B cell (primary cell): ENCODE results near the gene UMOD. TPM values are rescaled to one million over a fixed set of nuclear protein-coding genes. Genes with fewer than 3 reads are reported as not detected.

Experiments used
- ATAC-seq: fragments of 200-7000 bp; cut with Tn5 transposase; one replicate; pipeline ENCODE4 v1.10.0; 2021; ENCODE audit warnings: low read depth, mild to moderate bottlenecking, moderate number of reproducible peaks, moderate library complexity
- CTCF ChIA-PET: fragments of 350-600 bp; sonication (Branson Sonifier 250); formaldehyde crosslinking; loops from one replicate; lab custom pipeline; 2021; ENCODE audit warnings: antibody characterized with exemption, inconsistent platforms; lab: Charles Lee
- POLR2A ChIA-PET: fragments of 350-600 bp; sonication (Branson Sonifier 250); formaldehyde crosslinking; loops from one replicate; lab custom pipeline; 2021; ENCODE audit warnings: antibody characterized with exemption; lab: Charles Lee
- DNase-seq: peaks from one replicate; pipeline ENCODE4 v3.0.0; 2013
- H2AFZ ChIP-seq: 2 replicates; pipeline ENCODE4 v1.6.1; 2012; ENCODE audit warnings: mild to moderate bottlenecking, low read depth, low read length; ENCODE audit not compliant: insufficient read depth, poor library complexity, severe bottlenecking
- H3K27ac ChIP-seq, 2 donors: 1 replicate in 1 of 2; 2 replicates in 1 of 2; pipeline ENCODE4 v1.5.1; 2012 to 2013; ENCODE audit warnings: low read length in 2 of 2, mild to moderate bottlenecking in 2 of 2, moderate library complexity in 1 of 2
- H3K27me3 ChIP-seq, 4 experiments: fragments of 200-600 bp in 1 of 4; sonication (generic) in 1 of 4; replicated peaks in 1 of 4; 1 replicate in 2 of 4; 2 replicates in 2 of 4; pipeline versions ENCODE4 v1.6.1 to v1.7.0; 2013 to 2016; ENCODE audit warnings: low read length in 3 of 4, mild to moderate bottlenecking in 2 of 4, mixed read lengths in 1 of 4, moderate library complexity in 1 of 4; ENCODE audit not compliant: insufficient read depth in 4 of 4, control insufficient read depth in 3 of 4; ENCODE audit errors: control extremely low read depth in 1 of 4
- H3K36me3 ChIP-seq, 2 experiments: replicated peaks in 1 of 2; 1 replicate in 1 of 2; 2 replicates in 1 of 2; pipeline versions ENCODE4 v1.6.1 to v1.7.1; 2013; ENCODE audit warnings: low read length in 1 of 2; ENCODE audit not compliant: insufficient read depth in 2 of 2, control insufficient read depth in 1 of 2; ENCODE audit errors: control extremely low read depth in 1 of 2, extremely low read depth in 1 of 2
- H3K4me1 ChIP-seq, 2 donors: fragments of 200-600 bp in 1 of 2; sonication (generic) in 1 of 2; 1 replicate in 1 of 2; 2 replicates in 1 of 2; pipeline versions ENCODE4 v1.5.1 to v1.6.1; 2013 to 2017; ENCODE audit warnings: low read length in 2 of 2; ENCODE audit not compliant: control insufficient read depth in 2 of 2, insufficient read depth in 2 of 2
- H3K4me2 ChIP-seq: replicated peaks from 2 replicates; pipeline ENCODE3; 2012; ENCODE audit warnings: mild to moderate bottlenecking, low read depth, low read length; ENCODE audit not compliant: poor library complexity, severe bottlenecking
- H3K4me3 ChIP-seq, 5 experiments: fragments of 200-600 bp in 1 of 5; sonication (generic) in 1 of 5; 1 replicate in 3 of 5; 2 replicates in 2 of 5; pipeline versions ENCODE4 v1.5.1 to v1.7.0; 2011 to 2016; ENCODE audit warnings: low read length in 4 of 5, mild to moderate bottlenecking in 4 of 5, low read depth in 2 of 5, control low read depth in 1 of 5, moderate library complexity in 1 of 5; ENCODE audit not compliant: insufficient read depth in 1 of 5; ENCODE audit errors: control extremely low read depth in 1 of 5, extremely low read depth in 1 of 5
- H3K79me2 ChIP-seq: fragments of 200-600 bp; sonication (generic); one replicate; pipeline ENCODE4 v1.6.0; 2016; ENCODE audit warnings: low read length; ENCODE audit not compliant: control insufficient read depth, insufficient read depth
- H3K9ac ChIP-seq: fragments of 200-600 bp; sonication (generic); 2 replicates; pipeline ENCODE4 v1.6.1; 2017; ENCODE audit warnings: mild to moderate bottlenecking, low read length, moderate library complexity
- H3K9me3 ChIP-seq, 3 donors: one replicate each; pipeline versions ENCODE4 v1.6.1 to v1.7.1; 2013; ENCODE audit warnings: low read length in 2 of 3; ENCODE audit not compliant: control insufficient read depth in 2 of 3, insufficient read depth in 1 of 3; ENCODE audit errors: control extremely low read depth in 1 of 3
- H4K20me1 ChIP-seq: 2 replicates; pipeline ENCODE4 v1.6.0; 2012; ENCODE audit warnings: mild to moderate bottlenecking, low read length; ENCODE audit not compliant: insufficient read depth, control insufficient read depth, poor library complexity, severe bottlenecking
- H3K27ac Mint-ChIP-seq: one replicate; pipeline ENCODE4 v1.8.0; 2021; ENCODE audit warnings: mixed read lengths
- H3K27me3 Mint-ChIP-seq: one replicate; pipeline ENCODE4 v1.8.0; 2021; ENCODE audit warnings: mixed read lengths
- H3K4me1 Mint-ChIP-seq: one replicate; pipeline ENCODE4 v1.8.0; 2021; ENCODE audit warnings: mixed read lengths
- H3K4me3 Mint-ChIP-seq: one replicate; pipeline ENCODE4 v1.8.0; 2021; ENCODE audit warnings: mixed read lengths
- H3K9me3 Mint-ChIP-seq: one replicate; pipeline ENCODE4 v1.8.0; 2022; ENCODE audit warnings: mixed read lengths; ENCODE audit not compliant: insufficient read depth
- EZH2 ChIP-seq: IDR thresholded peaks from 2 replicates; pipeline ENCODE4 v1.6.1; 2012; ENCODE audit warnings: borderline replicate concordance, low read depth, mild to moderate bottlenecking, moderate library complexity, low read length; ENCODE audit not compliant: insufficient read depth, poor library complexity, severe bottlenecking
- WGBS: methylation state at CpG from one replicate; pipeline ENCODE4 v1.1.5; 2013; ENCODE audit warnings: missing lambda C conversion rate; ENCODE audit not compliant: insufficient coverage; 5-methylcytosine and 5-hydroxymethylcytosine counted together
- intact Hi-C: fragments of 100-400 bp; cut with micrococcal nuclease; formaldehyde crosslinking; loops from one replicate; pipeline ENCODE4 v1.10.0; 2022
- polyA plus RNA-seq: library from polyadenylated mRNA; depleted of rRNA; stranded (reverse); fragments of >200 nt; gene quantifications from 2 replicates; pipeline ENCODE4 v1.2.3, GENCODE V29; 2012
- total RNA-seq, 2 donors: library from RNA; stranded (reverse); fragments of 120-200 nt in 1 of 2; gene quantifications; 1 replicate in 1 of 2; 2 replicates in 1 of 2; pipeline versions ENCODE4 v1.2.3 to v1.2.4, GENCODE V29; 2013 to 2022
- TF ChIP-seq, protein P1 (sequence below): fragments of 200-600 bp; IDR thresholded peaks from one replicate; pipeline ENCODE4 v1.8.0; 2022; ENCODE audit warnings: antibody characterized with exemption, mild to moderate bottlenecking

The UMOD gene
- total and polyA plus RNA-seq, 2 donors (not counting 1 experiment from before 2014, with no cell fraction given) = not detected

DNA sequence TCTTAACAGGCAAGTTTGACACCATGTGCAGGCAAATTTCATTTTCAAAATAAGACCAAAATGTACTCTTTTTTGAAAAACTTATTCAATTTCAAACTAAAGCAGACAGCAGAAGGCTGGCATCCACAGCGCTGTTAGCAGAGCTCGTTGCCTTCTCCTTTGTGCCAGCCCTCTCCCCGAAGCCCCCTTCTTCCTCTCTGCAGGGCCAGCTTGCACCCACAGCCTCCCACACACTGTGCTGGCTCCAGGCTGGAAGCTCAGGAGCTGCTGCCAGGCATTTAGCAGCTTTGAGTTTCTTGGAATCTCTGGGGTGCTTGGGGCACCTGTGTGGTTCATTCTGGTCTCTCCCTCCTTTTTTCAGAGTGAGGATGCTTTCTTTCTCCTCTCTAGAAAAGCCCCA, 62.9 kb downstream of the UMOD start:
- Histone ChIP-seq H3K27ac (no peak overlapping the region), H3K27me3 (no peaks in the 10 kb centered on the region), H4K20me1 (no peaks in the 10 kb centered on the region), H2AFZ (no peak overlapping the region), H3K79me2 (no peaks in the 10 kb centered on the region), H3K4me2 (no peak overlapping the region), H3K4me3 (no peak overlapping the region), H3K9me3 (peaks cover 0 to 4% (median 0%) of the 10 kb centered on the region in 3 donors), H3K36me3 (no peaks in the 10 kb centered on the region), H3K9ac (no peak overlapping the region), H3K4me1 (no peaks in the 10 kb centered on the region)
- Mint-ChIP-seq H3K4me3 (no peak overlapping the region), H3K27me3 (peaks cover 6% of the 10 kb centered on the region), H3K9me3 (peaks cover 3% of the 10 kb centered on the region), H3K4me1 (no peaks in the 10 kb centered on the region), H3K27ac (no peak overlapping the region)
- WGBS = 92% methylated on average over 3 of the region's 3 CpGs
- no peak for TF ChIP-seq EZH2
- TF ChIP-seq, protein P1, sequence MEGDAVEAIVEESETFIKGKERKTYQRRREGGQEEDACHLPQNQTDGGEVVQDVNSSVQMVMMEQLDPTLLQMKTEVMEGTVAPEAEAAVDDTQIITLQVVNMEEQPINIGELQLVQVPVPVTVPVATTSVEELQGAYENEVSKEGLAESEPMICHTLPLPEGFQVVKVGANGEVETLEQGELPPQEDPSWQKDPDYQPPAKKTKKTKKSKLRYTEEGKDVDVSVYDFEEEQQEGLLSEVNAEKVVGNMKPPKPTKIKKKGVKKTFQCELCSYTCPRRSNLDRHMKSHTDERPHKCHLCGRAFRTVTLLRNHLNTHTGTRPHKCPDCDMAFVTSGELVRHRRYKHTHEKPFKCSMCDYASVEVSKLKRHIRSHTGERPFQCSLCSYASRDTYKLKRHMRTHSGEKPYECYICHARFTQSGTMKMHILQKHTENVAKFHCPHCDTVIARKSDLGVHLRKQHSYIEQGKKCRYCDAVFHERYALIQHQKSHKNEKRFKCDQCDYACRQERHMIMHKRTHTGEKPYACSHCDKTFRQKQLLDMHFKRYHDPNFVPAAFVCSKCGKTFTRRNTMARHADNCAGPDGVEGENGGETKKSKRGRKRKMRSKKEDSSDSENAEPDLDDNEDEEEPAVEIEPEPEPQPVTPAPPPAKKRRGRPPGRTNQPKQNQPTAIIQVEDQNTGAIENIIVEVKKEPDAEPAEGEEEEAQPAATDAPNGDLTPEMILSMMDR = no peak
- CTCF ChIA-PET = no interaction called here
- intact Hi-C loops = no loop called here
- POLR2A ChIA-PET = no interaction called here
- no peak for ATAC-seq
- DNase-seq = no peak

DNA sequence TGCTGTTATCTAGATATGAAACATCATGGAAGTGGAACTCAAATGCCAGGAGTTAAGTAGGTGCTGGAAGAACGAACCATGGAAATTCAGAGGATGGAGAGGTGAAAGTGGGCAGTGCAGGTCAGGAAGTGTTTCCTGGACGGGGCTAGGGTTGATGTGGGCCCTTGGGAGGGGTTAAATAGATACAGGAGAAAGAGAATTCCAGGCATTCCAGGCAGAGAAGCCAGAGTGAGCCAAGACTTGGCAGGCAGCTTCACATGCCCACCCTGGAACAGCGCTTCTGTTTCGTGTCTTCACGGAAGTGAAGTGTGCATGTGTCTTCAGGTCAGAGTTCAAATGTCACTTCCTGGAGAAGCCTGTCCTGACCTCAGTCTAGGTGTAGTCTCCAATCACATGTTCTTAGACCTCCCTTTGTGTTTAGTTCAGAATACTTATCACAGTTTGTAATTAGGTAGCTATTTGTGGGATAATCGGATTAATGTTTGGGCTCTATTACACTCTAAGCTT, 66.5 kb downstream of the UMOD start:
- H3K9ac ChIP-seq = no peak overlapping the region
- Mint-ChIP-seq H3K27ac (no peak overlapping the region), H3K4me3 (no peak overlapping the region), H3K27me3 (peaks cover 14% of the 10 kb centered on the region), H3K9me3 (peaks cover 5% of the 10 kb centered on the region), H3K4me1 (no peaks in the 10 kb centered on the region)
- H2AFZ ChIP-seq = no peak overlapping the region
- H4K20me1 ChIP-seq = no peaks in the 10 kb centered on the region
- H3K4me2 ChIP-seq = no peak overlapping the region
- TF ChIP-seq, protein P1 = no peak
- no peak for TF ChIP-seq EZH2
- no peak for DNase-seq
- no peak overlapping the region for H3K27ac ChIP-seq
- H3K9me3 ChIP-seq = peaks cover 0 to 3% (median 0%) of the 10 kb centered on the region in 3 donors
- H3K79me2 ChIP-seq = no peaks in the 10 kb centered on the region
- H3K27me3 ChIP-seq = no peaks in the 10 kb centered on the region
- H3K36me3 ChIP-seq = no peaks in the 10 kb centered on the region
- ChIA-PET CTCF (no interaction called here), POLR2A (no interaction called here)
- no peak for ATAC-seq
- WGBS = 65% methylated on average over 4 of the region's 6 CpGs
- no peaks in the 10 kb centered on the region for H3K4me1 ChIP-seq
- intact Hi-C loops = no loop called here
- no peak overlapping the region for H3K4me3 ChIP-seq

Other genes starting within 250 kb of the UMOD start
- gene GP2, start 25.2 kb downstream of the UMOD start, total RNA-seq = not detected in 2 replicates
- not detected in 2 replicates for gene GP2, start 25.2 kb downstream of the UMOD start, polyA plus RNA-seq
- not detected in 2 replicates for gene PDILT, start 52.0 kb upstream of the UMOD start, total RNA-seq
- gene PDILT, start 52.0 kb upstream of the UMOD start, polyA plus RNA-seq = not detected in 2 replicates
- gene ACSM5, start 56.8 kb upstream of the UMOD start, total RNA-seq = not detected in 2 replicates
- gene ACSM5, start 56.8 kb upstream of the UMOD start, polyA plus RNA-seq = not detected in 2 replicates
- gene ACSM2A, start 98.8 kb upstream of the UMOD start, total RNA-seq = not detected in 2 replicates
- gene ACSM2A, start 98.8 kb upstream of the UMOD start, polyA plus RNA-seq = not detected in 2 replicates
- gene ACSM2B, start 223.7 kb upstream of the UMOD start, total RNA-seq = not detected in 2 replicates
- gene ACSM2B, start 223.7 kb upstream of the UMOD start, polyA plus RNA-seq = not detected in 2 replicates